T-helper 2 cell treated with Interferon-gamma antibody and Interleukin-4, amounts not matched to agents 5 μg/mL and 100 μg/mL, for 36 hours (primary cell): ENCODE measurements around the gene PTPRN2.

ENCODE experiments used
- DNase-seq: peaks from one replicate; pipeline ENCODE4 v3.0.0; 2021; ENCODE audit warnings: low spot score
- H3K27ac Mint-ChIP-seq: one replicate; pipeline ENCODE4 v1.8.0; 2021; ENCODE audit warnings: mild to moderate bottlenecking, mixed read lengths
- H3K27me3 Mint-ChIP-seq: one replicate; pipeline ENCODE4 v1.8.0; 2021; ENCODE audit warnings: low read depth, mixed read lengths
- H3K36me3 Mint-ChIP-seq: one replicate; pipeline ENCODE4 v1.8.0; 2021; ENCODE audit warnings: low read depth, mixed read lengths
- H3K4me1 Mint-ChIP-seq: one replicate; pipeline ENCODE4 v1.8.0; 2021; ENCODE audit warnings: low read depth, mixed read lengths
- H3K4me3 Mint-ChIP-seq: one replicate; pipeline ENCODE4 v1.8.0; 2022; ENCODE audit warnings: mild to moderate bottlenecking, moderate library complexity, mixed read lengths
- H3K9me3 Mint-ChIP-seq: one replicate; pipeline ENCODE4 v1.8.0; 2021; ENCODE audit warnings: mixed read lengths

The PTPRN2 gene

DNA sequence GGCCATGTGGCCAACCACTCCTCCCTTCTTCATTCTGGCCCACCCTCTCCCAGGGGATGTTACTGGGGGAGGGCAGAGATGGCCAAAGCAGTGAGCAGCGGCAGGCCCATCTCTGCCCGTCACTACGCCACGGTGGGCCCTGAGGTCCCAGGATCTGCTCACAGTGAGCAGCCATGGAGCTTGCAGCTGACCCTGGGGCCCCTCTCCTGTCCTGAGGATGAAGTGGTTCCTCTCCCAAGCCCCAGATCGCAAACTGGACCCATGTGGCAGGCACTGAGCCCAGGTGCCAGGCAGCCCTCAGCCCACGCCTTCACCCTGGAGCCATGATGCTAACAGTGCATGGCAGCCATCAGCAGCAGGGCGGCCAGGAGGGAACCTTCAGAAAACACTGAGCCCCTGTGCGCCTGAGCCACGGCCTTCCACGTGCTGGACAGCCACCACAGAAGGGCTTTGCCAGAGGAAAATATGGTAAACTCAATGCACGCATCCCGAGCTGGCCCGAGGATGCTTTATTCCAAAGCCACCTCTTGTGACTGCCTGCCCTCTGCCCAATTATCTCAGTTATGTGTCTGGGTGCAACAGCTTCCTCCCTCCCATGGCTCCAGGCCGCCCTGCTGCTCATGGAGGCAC lies 485.7 kb downstream of the PTPRN2 start:
- peaks cover 5% of the 10 kb centered on the region for H3K9me3 Mint-ChIP-seq
- no peaks in the 10 kb centered on the region for H3K36me3 Mint-ChIP-seq
- no peaks in the 10 kb centered on the region for H3K27me3 Mint-ChIP-seq
- DNase-seq, result no peak
- H3K27ac Mint-ChIP-seq, result no peak overlapping the region
- no peaks in the 10 kb centered on the region for H3K4me1 Mint-ChIP-seq
- H3K4me3 Mint-ChIP-seq, result no peak overlapping the region

DNA sequence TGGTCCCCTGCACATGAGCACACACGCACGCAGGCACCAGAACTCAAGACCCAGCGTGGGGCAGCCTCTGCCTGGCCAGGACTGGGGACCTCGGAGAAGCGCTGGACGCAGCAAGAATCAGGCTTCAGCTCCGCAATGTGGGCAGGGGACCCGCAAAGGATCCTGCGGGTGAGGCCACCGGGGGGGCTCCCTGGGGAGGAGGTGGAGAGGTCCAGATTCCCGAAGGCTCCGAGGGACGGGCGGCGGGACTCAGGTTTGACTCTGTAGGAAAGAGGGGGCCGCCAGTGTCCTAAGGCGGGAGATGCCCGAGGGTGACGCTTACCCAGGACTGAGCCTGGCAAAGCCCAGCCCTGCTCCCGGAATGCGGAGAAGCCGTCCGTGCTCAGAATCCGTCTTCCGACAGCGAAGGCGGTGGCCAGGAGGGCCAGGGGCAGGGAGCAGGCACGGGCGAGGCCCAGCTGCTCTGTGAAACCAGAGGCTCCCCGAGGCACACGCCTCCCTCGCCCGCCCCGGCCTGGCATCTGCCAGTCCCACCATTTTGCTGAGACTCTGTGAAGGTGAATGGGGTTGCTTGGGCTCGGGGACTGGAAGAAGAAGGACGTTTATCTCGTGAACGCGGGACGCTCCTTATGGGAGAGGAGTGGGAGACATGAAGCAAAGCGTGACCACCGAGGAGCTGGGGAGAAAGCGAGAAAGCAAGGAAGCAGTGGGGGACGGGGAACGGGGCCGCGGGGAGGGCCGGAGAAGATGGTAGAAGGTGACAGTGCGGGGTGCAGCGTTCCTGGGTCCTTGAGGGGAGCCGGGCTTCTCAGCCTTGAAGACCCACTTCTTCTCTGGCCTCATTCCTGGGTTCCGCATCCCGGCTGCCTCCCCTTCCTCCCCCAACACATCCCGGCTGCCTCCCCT lies 489.2 kb downstream of the PTPRN2 start:
- Mint-ChIP-seq H3K4me3 (no peak overlapping the region), H3K27me3 (no peaks in the 10 kb centered on the region), H3K9me3 (peaks cover 7% of the 10 kb centered on the region), H3K27ac (no peak overlapping the region), H3K36me3 (no peaks in the 10 kb centered on the region), H3K4me1 (no peaks in the 10 kb centered on the region)
- DNase-seq, result no peak

DNA sequence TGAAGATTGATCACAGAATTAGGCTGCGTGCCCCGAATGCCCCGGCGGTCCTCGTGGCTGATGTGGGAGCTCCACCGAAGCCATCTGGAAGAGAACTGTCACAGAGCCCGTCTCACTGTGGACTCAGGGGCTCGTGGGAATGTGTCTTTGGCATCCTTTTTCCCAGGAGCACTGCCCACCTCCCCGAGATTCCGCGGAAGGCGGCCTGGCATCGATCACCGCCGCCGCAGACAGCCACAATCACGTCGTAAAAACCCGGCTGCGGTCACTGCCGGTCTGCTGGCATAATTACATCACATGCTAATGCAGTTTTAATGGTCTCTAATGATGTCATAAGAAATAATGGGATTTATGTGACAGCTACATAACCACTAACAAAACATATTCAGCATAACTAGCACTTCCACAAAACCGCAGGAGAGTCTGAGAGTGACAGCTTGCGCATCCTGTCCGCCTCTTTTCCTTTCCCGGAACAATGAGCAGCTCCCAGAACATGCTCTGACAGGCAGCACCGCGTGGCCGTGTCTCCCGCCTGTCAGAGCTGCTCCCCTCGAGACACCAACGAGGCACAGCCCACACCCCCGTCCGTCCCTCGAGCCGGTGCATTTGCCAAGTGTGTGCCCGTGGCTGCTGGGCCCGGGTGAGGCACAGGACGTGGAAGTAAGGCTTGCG lies 490.0 kb downstream of the PTPRN2 start:
- Mint-ChIP-seq H3K36me3 (no peaks in the 10 kb centered on the region), H3K9me3 (peaks cover 11% of the 10 kb centered on the region), H3K4me1 (no peaks in the 10 kb centered on the region), H3K4me3 (no peak overlapping the region), H3K27ac (no peak overlapping the region), H3K27me3 (no peaks in the 10 kb centered on the region)
- no peak for DNase-seq

DNA sequence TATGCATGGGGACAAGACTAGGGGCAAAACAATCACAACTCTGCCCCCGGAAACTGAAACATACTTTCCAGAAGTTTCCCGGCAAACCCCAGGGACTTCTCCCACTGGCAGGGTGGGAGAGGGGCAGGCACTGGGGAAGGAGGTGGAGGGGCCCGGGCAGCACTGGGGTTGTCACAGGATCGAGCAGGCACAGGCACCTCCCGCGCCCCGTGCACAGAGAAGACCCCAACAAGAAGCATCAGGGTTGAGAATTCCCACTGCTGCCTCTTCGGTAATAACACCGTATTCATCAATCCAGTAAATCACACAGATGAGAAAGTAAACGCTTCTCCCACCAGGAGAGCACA lies 490.5 kb downstream of the PTPRN2 start:
- H3K27me3 Mint-ChIP-seq, result no peaks in the 10 kb centered on the region
- H3K4me1 Mint-ChIP-seq, result no peaks in the 10 kb centered on the region
- peaks cover 11% of the 10 kb centered on the region for H3K9me3 Mint-ChIP-seq
- DNase-seq, result no peak
- H3K4me3 Mint-ChIP-seq, result no peak overlapping the region
- no peak overlapping the region for H3K27ac Mint-ChIP-seq
- H3K36me3 Mint-ChIP-seq, result no peaks in the 10 kb centered on the region

DNA sequence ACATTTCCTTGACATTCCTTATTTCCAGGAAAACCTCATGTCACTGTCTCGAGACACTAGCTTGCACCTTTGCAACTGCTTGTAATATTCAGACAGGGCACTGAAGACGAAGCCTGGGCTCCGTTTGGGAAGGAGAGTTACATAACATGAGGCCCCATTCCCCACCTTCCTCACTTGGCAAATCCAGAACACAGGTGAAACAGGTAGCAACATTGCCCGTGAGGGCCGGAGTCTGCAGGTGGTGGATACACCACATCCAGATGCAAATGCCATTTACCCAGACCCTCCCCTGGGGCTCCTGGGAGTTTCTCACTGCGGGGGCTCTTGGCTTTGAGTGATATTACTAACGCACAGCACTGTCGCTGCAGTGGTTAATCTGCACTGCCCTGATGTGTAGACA lies 491.0 kb downstream of the PTPRN2 start:
- no peaks in the 10 kb centered on the region for H3K36me3 Mint-ChIP-seq
- no peak overlapping the region for H3K27ac Mint-ChIP-seq
- no peak for DNase-seq
- H3K4me1 Mint-ChIP-seq, result no peaks in the 10 kb centered on the region
- H3K9me3 Mint-ChIP-seq, result peaks cover 11% of the 10 kb centered on the region
- no peaks in the 10 kb centered on the region for H3K27me3 Mint-ChIP-seq
- no peak overlapping the region for H3K4me3 Mint-ChIP-seq

DNA sequence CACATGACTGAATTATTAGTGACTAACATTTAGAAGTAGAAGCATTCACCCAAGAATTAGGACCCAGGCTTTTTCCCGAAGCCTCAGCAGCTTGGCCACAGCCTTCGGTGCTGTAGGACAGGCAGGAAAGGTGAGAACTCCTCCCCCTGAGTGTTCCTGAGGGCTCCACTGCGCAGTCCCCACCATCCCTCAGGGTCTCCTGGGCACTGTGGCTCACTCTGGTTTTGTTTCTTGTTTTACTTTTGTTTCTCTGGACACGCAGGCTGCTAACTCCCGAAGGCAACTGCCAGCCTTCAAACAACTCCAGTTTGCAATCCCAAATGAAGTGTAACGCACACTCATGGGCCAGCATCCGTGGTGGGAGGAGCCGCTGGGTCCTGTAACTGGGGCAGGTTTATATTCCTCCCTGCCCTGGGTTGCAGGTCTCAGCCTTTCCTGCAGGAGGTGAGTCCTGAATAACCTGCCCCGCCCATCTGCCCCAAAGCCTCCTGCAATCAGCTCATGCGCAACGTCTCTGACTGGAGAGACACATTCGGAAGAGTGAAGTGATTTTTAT lies 492.9 kb downstream of the PTPRN2 start:
- Mint-ChIP-seq H3K36me3 (no peaks in the 10 kb centered on the region), H3K27me3 (no peaks in the 10 kb centered on the region), H3K4me3 (no peak overlapping the region), H3K9me3 (peaks cover 10% of the 10 kb centered on the region), H3K4me1 (no peaks in the 10 kb centered on the region), H3K27ac (no peak overlapping the region)
- no peak for DNase-seq

DNA sequence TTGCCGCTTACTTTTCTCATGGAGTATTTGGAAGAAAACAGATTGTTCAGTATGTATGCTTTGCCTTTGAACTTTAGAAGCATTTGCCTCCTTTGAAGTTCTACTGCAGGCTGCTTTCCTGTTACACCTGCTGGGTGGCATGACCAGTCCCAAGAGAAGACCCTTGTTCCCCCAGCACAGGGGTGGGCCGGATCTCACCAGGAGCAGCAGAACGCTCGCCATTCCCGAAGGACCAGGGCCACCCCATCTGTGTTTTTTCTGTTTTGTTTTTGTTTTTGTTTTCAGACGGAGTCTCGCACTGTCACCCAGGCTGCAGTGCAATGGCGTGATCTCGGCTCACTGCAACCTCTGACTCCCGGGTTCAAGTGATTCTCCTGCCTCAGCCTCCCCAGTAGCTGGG lies 493.6 kb downstream of the PTPRN2 start:
- no peaks in the 10 kb centered on the region for H3K27me3 Mint-ChIP-seq
- H3K4me3 Mint-ChIP-seq, result no peak overlapping the region
- peaks cover 10% of the 10 kb centered on the region for H3K9me3 Mint-ChIP-seq
- no peak for DNase-seq
- no peak overlapping the region for H3K27ac Mint-ChIP-seq
- H3K36me3 Mint-ChIP-seq, result no peaks in the 10 kb centered on the region
- H3K4me1 Mint-ChIP-seq, result no peaks in the 10 kb centered on the region

DNA sequence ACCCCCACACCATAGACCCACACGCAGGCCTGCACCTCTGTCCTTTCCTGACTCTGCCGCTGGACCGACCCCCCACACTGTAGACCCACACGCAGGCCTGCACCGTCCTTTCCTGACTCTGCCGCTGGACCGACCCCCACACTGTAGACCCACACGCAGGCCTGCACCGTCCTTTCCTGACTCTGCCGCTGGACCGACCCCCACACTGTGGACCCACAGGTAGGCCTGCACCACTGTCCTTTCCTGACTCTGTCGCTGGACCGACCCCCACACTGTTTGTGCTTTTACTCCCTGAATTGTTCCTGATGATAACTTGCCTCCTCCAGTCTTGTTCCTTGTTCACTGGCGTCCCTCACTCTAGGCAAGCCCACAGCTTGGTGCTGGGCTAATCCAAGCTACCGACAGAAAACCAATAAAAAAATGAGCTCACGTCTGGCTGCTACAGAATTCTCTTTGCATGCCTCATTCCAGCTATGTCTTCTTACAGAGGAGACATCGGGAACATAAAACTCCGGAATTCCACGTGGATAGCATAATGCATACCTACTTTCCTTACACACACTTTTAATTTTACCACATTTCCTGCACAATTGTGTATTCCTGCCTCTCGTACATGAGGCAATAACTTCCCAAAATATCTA lies 494.3 kb downstream of the PTPRN2 start:
- no peaks in the 10 kb centered on the region for H3K4me1 Mint-ChIP-seq
- no peaks in the 10 kb centered on the region for H3K27me3 Mint-ChIP-seq
- H3K36me3 Mint-ChIP-seq, result no peaks in the 10 kb centered on the region
- no peak overlapping the region for H3K27ac Mint-ChIP-seq
- peaks cover 10% of the 10 kb centered on the region for H3K9me3 Mint-ChIP-seq
- no peak overlapping the region for H3K4me3 Mint-ChIP-seq
- no peak for DNase-seq

DNA sequence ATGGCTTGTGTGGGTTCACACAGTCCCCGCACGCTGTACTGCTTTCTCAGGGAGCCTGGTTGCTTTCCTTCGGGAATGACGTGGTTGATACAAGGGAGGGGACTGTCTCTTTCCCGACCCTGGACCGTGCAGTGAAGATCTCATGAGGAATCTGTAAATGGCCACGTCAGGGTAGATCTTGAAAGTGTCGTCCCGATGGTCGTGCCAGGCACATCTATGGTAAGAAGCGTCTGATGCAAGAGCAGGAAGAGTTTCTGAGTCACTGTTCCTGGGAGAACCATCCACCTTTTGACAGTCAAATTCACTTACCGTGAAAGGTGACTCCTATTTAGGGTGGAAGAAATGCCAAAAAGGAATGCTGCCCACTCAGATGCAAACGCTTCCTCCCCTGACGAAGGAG lies 500.4 kb downstream of the PTPRN2 start:
- no peaks in the 10 kb centered on the region for H3K27me3 Mint-ChIP-seq
- H3K36me3 Mint-ChIP-seq, result no peaks in the 10 kb centered on the region

DNA sequence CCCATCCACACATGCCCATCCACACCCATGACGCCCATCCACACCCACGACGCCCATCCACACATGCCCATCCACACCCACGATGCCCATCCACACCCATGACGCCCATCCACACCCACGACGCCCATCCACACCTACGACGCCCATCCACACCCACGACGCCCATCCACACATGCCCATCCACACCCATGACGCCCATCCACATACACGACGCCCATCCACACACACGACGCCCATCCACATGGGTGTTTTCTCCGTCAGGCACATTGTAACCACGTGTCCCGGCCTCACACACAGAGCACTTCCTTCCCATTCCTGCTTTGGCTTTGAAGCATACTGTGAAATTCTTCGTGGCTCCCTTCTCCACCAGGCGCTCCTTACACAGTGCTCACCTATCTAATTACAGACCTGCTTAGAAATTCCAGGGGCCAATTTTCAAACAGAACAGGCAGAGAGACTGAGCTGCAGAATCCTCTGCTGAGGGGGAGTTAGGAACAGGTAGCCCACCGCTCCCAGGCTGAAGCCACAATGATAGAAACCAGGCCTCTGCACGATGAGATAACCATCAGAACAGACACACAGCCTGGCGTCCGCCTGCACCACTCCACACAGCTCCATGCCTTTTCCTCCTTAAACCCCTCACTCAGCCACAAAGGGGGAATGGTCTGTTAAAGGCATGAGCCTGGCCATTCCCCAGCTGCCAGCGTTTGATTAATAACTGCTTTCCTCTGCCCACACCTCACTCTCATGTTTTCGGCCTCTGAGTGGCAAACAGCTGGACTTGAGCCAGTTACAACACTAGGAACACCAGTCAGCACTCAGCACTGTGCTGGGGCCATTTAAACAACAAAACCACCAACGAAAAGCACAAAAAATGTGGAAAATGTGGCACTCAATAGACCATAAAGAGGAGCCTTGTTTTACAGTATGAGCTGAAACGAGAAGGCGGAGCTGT lies 501.6 kb downstream of the PTPRN2 start:
- Mint-ChIP-seq H3K9me3 (peaks cover 26% of the 10 kb centered on the region), H3K27ac (no peak overlapping the region), H3K4me1 (no peaks in the 10 kb centered on the region), H3K27me3 (no peaks in the 10 kb centered on the region), H3K36me3 (no peaks in the 10 kb centered on the region), H3K4me3 (no peak overlapping the region)
- DNase-seq, result no peak

More for the DNA sequence above, 500.4 kb downstream of the PTPRN2 start:
- Mint-ChIP-seq H3K4me1 (no peaks in the 10 kb centered on the region), H3K27ac (no peak overlapping the region), H3K4me3 (no peak overlapping the region), H3K9me3 (peaks cover 26% of the 10 kb centered on the region)
- DNase-seq, result no peak

DNA sequence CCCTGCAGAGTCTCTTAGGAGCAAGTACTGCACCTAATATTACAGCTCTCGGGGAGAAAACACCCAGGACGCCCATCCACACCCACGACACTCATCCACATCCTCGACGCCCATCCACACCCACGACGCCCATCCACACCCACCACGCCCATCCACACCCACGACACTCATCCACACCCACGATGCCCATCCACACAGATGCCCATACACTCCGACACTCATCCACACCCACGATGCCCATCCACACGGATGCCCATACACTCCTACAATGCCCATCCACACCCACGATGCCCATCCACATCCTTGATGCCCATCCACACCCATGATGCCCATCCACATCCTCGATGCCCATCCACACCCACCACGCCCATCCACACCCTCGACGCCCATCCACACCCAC lies 503.1 kb downstream of the PTPRN2 start:
- Mint-ChIP-seq H3K4me1 (no peaks in the 10 kb centered on the region), H3K4me3 (no peak overlapping the region), H3K27ac (no peak overlapping the region), H3K9me3 (peaks cover 22% of the 10 kb centered on the region), H3K27me3 (no peaks in the 10 kb centered on the region), H3K36me3 (no peaks in the 10 kb centered on the region)
- no peak for DNase-seq

DNA sequence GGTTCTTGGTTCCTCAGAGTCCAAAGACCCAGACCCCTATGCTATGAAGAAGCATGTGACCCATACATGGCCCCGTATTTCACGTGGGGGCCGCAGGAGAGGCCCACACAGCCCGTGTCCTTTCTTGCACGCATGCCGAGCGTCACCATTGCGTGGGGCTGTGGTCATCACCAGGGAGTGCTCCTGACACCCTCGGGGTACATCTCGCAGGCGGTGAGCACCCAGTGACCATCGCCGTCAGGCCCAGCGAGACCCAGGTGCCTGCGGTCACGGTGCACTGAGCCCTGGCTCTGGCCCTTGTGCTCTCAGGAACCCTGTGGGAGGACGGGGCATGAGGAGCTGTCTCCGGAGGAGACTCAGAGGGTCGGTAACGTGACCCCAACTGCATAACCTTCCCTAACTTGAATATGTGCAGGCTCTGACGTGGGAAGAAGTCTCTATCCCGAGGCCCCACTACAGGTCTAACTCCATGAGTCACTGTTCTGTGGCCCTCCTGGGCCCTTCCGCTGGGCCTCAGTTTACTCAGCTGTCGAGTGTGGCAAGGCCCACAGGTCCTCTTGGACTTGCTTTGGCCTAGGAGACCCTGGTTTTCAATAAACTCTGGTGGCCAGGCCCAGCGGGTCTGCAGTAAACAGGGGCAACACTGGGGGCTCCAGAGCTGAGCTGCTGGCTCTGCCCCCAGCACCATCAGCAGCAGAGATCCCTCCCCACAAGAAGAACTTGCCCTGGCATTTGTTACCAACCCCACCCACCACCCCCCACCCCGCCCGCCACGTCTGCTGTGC lies 503.9 kb downstream of the PTPRN2 start:
- H3K4me3 Mint-ChIP-seq, result no peak overlapping the region
- DNase-seq, result no peak
- no peak overlapping the region for H3K27ac Mint-ChIP-seq
- H3K27me3 Mint-ChIP-seq, result no peaks in the 10 kb centered on the region
- no peaks in the 10 kb centered on the region for H3K36me3 Mint-ChIP-seq
- no peaks in the 10 kb centered on the region for H3K4me1 Mint-ChIP-seq
- peaks cover 22% of the 10 kb centered on the region for H3K9me3 Mint-ChIP-seq
